Superior temporal gyrus (tissue), 1 donor: Measurements from ENCODE around the gene DCP2.

ENCODE experiments used
- DNase-seq: peaks from one replicate; pipeline ENCODE4 v3.0.0-alpha.2; 2016; ENCODE audit errors: extremely low spot score

DCP2 gene

GRCh38 chr5:113067635-113068344 is 91.2 kb downstream of the DCP2 start:
- no peak for DNase-seq

GRCh38 chr5:113068559-113068958 is 92.0 kb downstream of the DCP2 start:
- DNase-seq = no peak
